K562 (cell line): Measurements from ENCODE around the gene TLCD4. TPM values are rescaled to one million over a fixed set of nuclear protein-coding genes. Genes with fewer than 3 reads are reported as not detected.

ENCODE experiments used
- GTF2E2 ChIP-seq: fragments of 200-800 bp; sonication (Bioruptor generic); IDR thresholded peaks from 2 replicates; pipeline ENCODE4 v1.6.1; 2016; ENCODE audit warnings: missing genetic modification characterization, missing compliant biosample characterization
- LCOR ChIP-seq: sonication (generic); formaldehyde crosslinking; IDR thresholded peaks from 2 replicates; pipeline ENCODE4 v1.8.0; 2022; ENCODE audit warnings: mild to moderate bottlenecking, missing genetic modification reagents
- MAZ ChIP-seq, 2 experiments: fragments of 450-650 bp in 1 of 2; sonication (generic) in 1 of 2; formaldehyde crosslinking; IDR thresholded peaks in 1 of 2; conservative IDR thresholded peaks in 1 of 2; 2 replicates each; pipeline versions ENCODE4 v1.4.0 to v1.5.0; 2020; ENCODE audit warnings: mild to moderate bottlenecking in 1 of 2, missing genetic modification reagents in 1 of 2
- MCM7 ChIP-seq, 2 experiments: fragments of 450-650 bp; IDR thresholded peaks; 2 replicates each; pipeline ENCODE4 v1.6.1; 2016 to 2018
- MGA ChIP-seq: fragments of 450-650 bp; IDR thresholded peaks from 2 replicates; pipeline ENCODE4 v1.6.1; 2016; ENCODE audit warnings: mild to moderate bottlenecking, moderate library complexity
- NR3C1 ChIP-seq: sonication (generic); formaldehyde crosslinking; IDR thresholded peaks from 2 replicates; pipeline ENCODE4 v1.8.1; 2022; ENCODE audit warnings: missing genetic modification reagents
- PURB ChIP-seq: sonication (generic); formaldehyde crosslinking; IDR thresholded peaks from 2 replicates; pipeline ENCODE4 v1.9.0; 2021; ENCODE audit warnings: low read depth, mild to moderate bottlenecking, missing genetic modification reagents
- SP2 ChIP-seq: IDR thresholded peaks from 2 replicates; pipeline ENCODE4 v1.6.1; 2011; ENCODE audit warnings: mild to moderate bottlenecking, low read depth, low read length, moderate library complexity; ENCODE audit not compliant: poor library complexity, severe bottlenecking; ENCODE audit errors: extremely low read depth
- ZBTB1 ChIP-seq: sonication (generic); formaldehyde crosslinking; IDR thresholded peaks from 2 replicates; pipeline ENCODE4 v1.8.1; 2023; ENCODE audit warnings: missing genetic modification reagents, low read depth, mild to moderate bottlenecking, borderline replicate concordance
- ZBTB33 ChIP-seq: sonication (generic); formaldehyde crosslinking; IDR thresholded peaks from 2 replicates; pipeline ENCODE4 v1.8.1; 2023; ENCODE audit warnings: mild to moderate bottlenecking, missing genetic modification reagents
- ZBTB7A ChIP-seq: IDR thresholded peaks from 2 replicates; pipeline ENCODE4 v1.6.1; 2011; ENCODE audit warnings: low read depth, mild to moderate bottlenecking, low read length, moderate library complexity, borderline replicate concordance; ENCODE audit not compliant: control insufficient read depth
- ZC3H4 ChIP-seq: sonication (generic); formaldehyde crosslinking; IDR thresholded peaks from 2 replicates; pipeline ENCODE4 v1.9.0; 2021; ENCODE audit warnings: missing genetic modification reagents, borderline replicate concordance
- ZNF274 ChIP-seq: IDR thresholded peaks from 2 replicates; pipeline ENCODE4 v1.6.1; 2011; ENCODE audit warnings: low read depth, mild to moderate bottlenecking, low read length, moderate library complexity, borderline replicate concordance
- ZNF695 ChIP-seq: fragments of 450-650 bp; formaldehyde crosslinking; IDR thresholded peaks from 2 replicates; pipeline ENCODE4 v1.4.0; 2020; ENCODE audit warnings: mild to moderate bottlenecking, moderate library complexity
- polyA plus RNA-seq, 8 experiments: library from polyadenylated mRNA; depleted of rRNA in 4 of 8; stranded (reverse) in 5 of 8; unstranded in 3 of 8; fragments of >200 nt; fragmentation: Nextera tagmentation in 2 of 8; fragmentation: Illumina TruSeq in 1 of 8; extraction: Ambion mirVana in 2 of 8; extraction: Trizol in 1 of 8; gene quantifications; 2 replicates each; pipeline versions ENCODE4 v1.2.1 to v1.2.3, GENCODE V29; 2011 to 2014; ENCODE audit warnings: inconsistent platforms in 1 of 8, missing spikeins in 1 of 8
- total RNA-seq, 7 experiments: library from RNA; depleted of rRNA in 6 of 7; stranded (reverse); fragments of >200 nt in 6 of 7; fragmentation: Illumina TruSeq in 2 of 7; extraction: Trizol in 2 of 7; gene quantifications; 2 replicates each; pipeline versions ENCODE4 v1.2.1 to v1.2.3, GENCODE V29; 2011 to 2021; ENCODE audit warnings: low replicate concordance in 1 of 7

Gene TLCD4
- total and polyA plus RNA-seq, 9 of the 15 experiments (the other 6 are each of a cell fraction or from before 2014, with no cell fraction given) = 3.5 to 19.8 (median 7.6) TPM

- 0 out of 2 replicates have a peak, but pooled peaks have one; percentile 3 for TF ChIP-seq MGA
- TF ChIP-seq ZBTB7A = no peak
- no peak for TF ChIP-seq ZNF695 (CRISPR knock-in tag)
- no peak for TF ChIP-seq PURB (CRISPR knock-in tag)
- no peak for TF ChIP-seq ZBTB33 (CRISPR knock-in tag)
- TF ChIP-seq ZNF274 = no peak
- no peak for TF ChIP-seq ZBTB1 (CRISPR knock-in tag)
- TF ChIP-seq GTF2E2 = no peak
- no peak for TF ChIP-seq ZC3H4 (CRISPR knock-in tag)
- TF ChIP-seq LCOR = 0 out of 2 replicates have a peak, but pooled peaks have one; percentile 44
- no peak for TF ChIP-seq MAZ (CRISPR knock-in tag; conservative IDR thresholded peaks at IDR 0.05 in 1 of 2, IDR thresholded peaks at IDR 0.05 in 1 of 2)
- no peak for TF ChIP-seq NR3C1 (CRISPR knock-in tag)
- TF ChIP-seq MCM7 (IDR thresholded peaks at IDR 0.05) = no peak
- TF ChIP-seq SP2 = no peak
Measured at GRCh38 chr1:95085376-95085775, 31.8 kb upstream of the TLCD4 start (continued).
